Measurements from ENCODE around the gene UTP14A.

GRCh38 chrX:129932016-129932820 lies 26.3 kb downstream of the UTP14A start:
- TF ChIP-seq CTCF (conservative IDR thresholded peaks at IDR 0.05) = no peak
- TF ChIP-seq ZFX (IDR thresholded peaks at IDR 0.05) = peak; percentile 46

Data from C4-2B (cell line).